GM12878 (cell line): ENCODE measurements around the gene PRSS8. TPM values are rescaled to one million over a fixed set of nuclear protein-coding genes. Genes with fewer than 3 reads are reported as not detected.

Source experiments
- ATAC-seq: fragments of 200-7000 bp; cut with Tn5 transposase; 3 replicates; pipeline ENCODE4 v1.9.1; 2020; ENCODE audit warnings: mild to moderate bottlenecking, moderate library complexity
- BruUV-seq: library from RNA; stranded (reverse); fragments of 400-500 nt; replicated peaks from 2 replicates; lab custom pipeline; 2021; lab: Mats Ljungman, UMichigan
- CTCF ChIA-PET: fragments of 300-600 bp; sonication (Branson Sonifier 250); formaldehyde crosslinking; extraction: SDS; loops from one replicate; lab custom pipeline; 2021; ENCODE audit warnings: inconsistent platforms; lab: Yijun Ruan, JAX
- POLR2A ChIA-PET: fragments of 350-600 bp; formaldehyde crosslinking; extraction: SDS; loops from one replicate; lab custom pipeline; 2021; ENCODE audit warnings: inconsistent platforms; lab: Charles Lee
- RAD21 ChIA-PET: fragments of 300-600 bp; sonication (Branson Sonifier 250); formaldehyde crosslinking; loops from one replicate; lab custom pipeline; 2023; ENCODE audit warnings: antibody characterized with exemption; ENCODE audit not compliant: unreplicated experiment; lab: Charles Lee
- SMC1A ChIA-PET: fragments of 300-600 bp; sonication (Branson Sonifier 250); formaldehyde crosslinking; loops from one replicate; lab custom pipeline; 2023; ENCODE audit not compliant: unreplicated experiment, uncharacterized antibody; lab: Charles Lee
- DNase-seq: peaks from one replicate; pipeline ENCODE4 v3.0.0-alpha.2; 2011; ENCODE audit warnings: low read depth, low spot score
- FAIRE-seq: peaks from 3 replicates; lab custom pipeline; 2011; peaks lifted over from hg19 to GRCh38; lab: Jason Lieb, UNC
- H2AFZ ChIP-seq: 2 replicates; pipeline ENCODE4 v1.6.0; 2011; ENCODE audit warnings: low read depth, low read length, control low read depth; ENCODE audit not compliant: control insufficient read depth
- H3K27ac ChIP-seq: 2 replicates; pipeline ENCODE4 v1.5.1; 2011; ENCODE audit warnings: control low read depth; ENCODE audit not compliant: control insufficient read depth, insufficient read depth
- H3K27me3 ChIP-seq, 2 experiments: replicated peaks in 1 of 2; 2 replicates each; pipeline versions ENCODE4 v1.6.0 to v1.6.1; 2011; ENCODE audit warnings: low read length in 1 of 2; ENCODE audit not compliant: control insufficient read depth in 2 of 2, insufficient read depth in 2 of 2
- H3K36me3 ChIP-seq, 2 experiments: 2 replicates each; pipeline ENCODE4 v1.5.1; 2011; ENCODE audit warnings: low read length in 1 of 2; ENCODE audit not compliant: control insufficient read depth in 2 of 2, insufficient read depth in 2 of 2
- H3K4me1 ChIP-seq: 2 replicates; pipeline ENCODE4 v1.6.1; 2011; ENCODE audit warnings: mild to moderate bottlenecking, low read length, moderate library complexity, mixed read lengths; ENCODE audit not compliant: control insufficient read depth, insufficient read depth
- H3K4me2 ChIP-seq: 2 replicates; pipeline ENCODE4 v1.6.0; 2011; ENCODE audit warnings: control low read depth; ENCODE audit not compliant: control insufficient read depth, insufficient read depth
- H3K4me3 ChIP-seq: fragments of 200-600 bp; sonication (generic); 2 replicates; pipeline ENCODE4 v1.5.1; 2016
- H3K79me2 ChIP-seq: 2 replicates; pipeline ENCODE4 v1.6.0; 2011; ENCODE audit warnings: low read length; ENCODE audit not compliant: control insufficient read depth, insufficient read depth
- H3K9ac ChIP-seq: 2 replicates; pipeline ENCODE4 v1.8.0; 2011; ENCODE audit warnings: low read length, control low read depth, mixed read lengths; ENCODE audit not compliant: control insufficient read depth, insufficient read depth
- H3K9me3 ChIP-seq: replicated peaks from 3 replicates; pipeline ENCODE4 v1.5.1; 2011; ENCODE audit warnings: mild to moderate bottlenecking, low read length; ENCODE audit not compliant: control insufficient read depth, insufficient read depth
- H4K20me1 ChIP-seq: 2 replicates; pipeline ENCODE4 v1.6.0; 2011; ENCODE audit not compliant: control insufficient read depth, insufficient read depth
- ATF7 ChIP-seq: fragments of 450-650 bp; IDR thresholded peaks from 2 replicates; pipeline ENCODE4 v1.6.1; 2016; ENCODE audit warnings: low read depth, mild to moderate bottlenecking
- BACH1 ChIP-seq: fragments of 450-650 bp; IDR thresholded peaks from 2 replicates; pipeline ENCODE4 v1.6.1; 2017; ENCODE audit warnings: mild to moderate bottlenecking, borderline replicate concordance
- BCL11A ChIP-seq: IDR thresholded peaks from 2 replicates; pipeline ENCODE4 v1.6.1; 2011; ENCODE audit warnings: low read depth, low read length
- CBX5 ChIP-seq: sonication (generic); IDR thresholded peaks from 2 replicates; pipeline ENCODE4 v1.6.1; 2016; ENCODE audit warnings: low read depth, moderate library complexity, mild to moderate bottlenecking, inconsistent platforms
- CHD1 ChIP-seq: IDR thresholded peaks from 2 replicates; pipeline ENCODE4 v1.6.1; 2012; ENCODE audit warnings: low read depth, low read length, improper control_type of control experiment
- EGR1 ChIP-seq, 2 experiments: IDR thresholded peaks; 1 replicate in 1 of 2; 2 replicates in 1 of 2; pipeline ENCODE4 v1.6.1; 2011 to 2012; ENCODE audit warnings: low read depth in 2 of 2, low read length in 2 of 2, borderline replicate concordance in 1 of 2, mild to moderate bottlenecking in 1 of 2, moderate library complexity in 1 of 2
- IRF4 ChIP-seq: IDR thresholded peaks from 2 replicates; pipeline ENCODE4 v1.6.1; 2011; ENCODE audit warnings: low read depth, low read length
- JUNB ChIP-seq: IDR thresholded peaks from 2 replicates; pipeline ENCODE4 v1.6.1; 2016; ENCODE audit warnings: antibody characterized with exemption, mild to moderate bottlenecking
- MAX ChIP-seq: IDR thresholded peaks from 2 replicates; pipeline ENCODE4 v1.6.1; 2012; ENCODE audit warnings: low read depth, low read length, improper control_type of control experiment
- MTA2 ChIP-seq: fragments of 450-650 bp; IDR thresholded peaks from 2 replicates; pipeline ENCODE4 v1.6.1; 2016; ENCODE audit warnings: low read depth, mild to moderate bottlenecking, moderate library complexity
- PML ChIP-seq: IDR thresholded peaks from 2 replicates; pipeline ENCODE4 v1.6.1; 2012; ENCODE audit warnings: low read length, inconsistent platforms
- SKIL ChIP-seq: fragments of 450-650 bp; IDR thresholded peaks from 2 replicates; pipeline ENCODE4 v1.6.1; 2017; ENCODE audit warnings: mild to moderate bottlenecking, low read depth, inconsistent platforms; ENCODE audit not compliant: poor library complexity, severe bottlenecking
- TCF12 ChIP-seq: IDR thresholded peaks from 2 replicates; pipeline ENCODE4 v1.6.1; 2011; ENCODE audit warnings: low read depth, mild to moderate bottlenecking, low read length
- ZNF207 ChIP-seq: fragments of 450-650 bp; IDR thresholded peaks from 2 replicates; pipeline ENCODE4 v1.6.1; 2014; ENCODE audit warnings: antibody characterized with exemption, mild to moderate bottlenecking, borderline replicate concordance
- ZNF274 ChIP-seq: IDR thresholded peaks from one replicate; pipeline ENCODE4 v1.8.0; 2011; ENCODE audit not compliant: insufficient read length, insufficient read depth
- ZNF592 ChIP-seq: fragments of 450-650 bp; IDR thresholded peaks from 2 replicates; pipeline ENCODE4 v1.6.1; 2017; ENCODE audit warnings: mild to moderate bottlenecking, moderate library complexity
- WGBS: methylation state at CpG from one replicate; pipeline ENCODE4 v1.1.6; 2016; ENCODE audit warnings: low lambda C conversion rate; ENCODE audit not compliant: insufficient replicate concordance, insufficient coverage; ENCODE audit errors: missing lambda C conversion rate; 5-methylcytosine and 5-hydroxymethylcytosine counted together
- in situ Hi-C: fragments of 300-500 bp; cut with MboI; formaldehyde crosslinking; loops from 9 replicates; pipeline ENCODE4 v1.14.3; 2018; ENCODE audit warnings: mixed read lengths
- intact Hi-C: fragments of 100-400 bp; cut with micrococcal nuclease; formaldehyde crosslinking; loops from one replicate; pipeline ENCODE4 v1.14.2; 2022; ENCODE audit not compliant: unreplicated experiment
- polyA plus RNA-seq, 11 experiments: library from polyadenylated mRNA; depleted of rRNA in 4 of 11; unstranded in 6 of 11; stranded (reverse) in 5 of 11; fragments of >200 nt; fragmentation: Nextera tagmentation in 4 of 11; fragmentation: Illumina TruSeq in 1 of 11; extraction: Ambion mirVana in 4 of 11; extraction: Trizol in 1 of 11; gene quantifications; 1 replicate in 1 of 11; 2 replicates in 10 of 11; pipeline versions ENCODE4 v1.2.1 to v1.2.3, GENCODE V29; 2011 to 2016; ENCODE audit warnings: inconsistent platforms in 2 of 11, missing spikeins in 2 of 11, low read depth in 1 of 11
- total RNA-seq, 4 experiments: library from RNA; depleted of rRNA in 3 of 4; stranded (reverse); fragments of >200 nt in 3 of 4; fragmentation: Illumina TruSeq in 1 of 4; extraction: Trizol in 1 of 4; gene quantifications; 2 replicates each; pipeline versions ENCODE4 v1.2.1 to v1.2.3, GENCODE V29; 2013 to 2021

Gene PRSS8
- total and polyA plus RNA-seq, 10 of the 15 experiments (the other 5 are each of a cell fraction or from before 2014, with no cell fraction given), result 0.33 to 0.58 TPM; not detected in 8

DNA sequence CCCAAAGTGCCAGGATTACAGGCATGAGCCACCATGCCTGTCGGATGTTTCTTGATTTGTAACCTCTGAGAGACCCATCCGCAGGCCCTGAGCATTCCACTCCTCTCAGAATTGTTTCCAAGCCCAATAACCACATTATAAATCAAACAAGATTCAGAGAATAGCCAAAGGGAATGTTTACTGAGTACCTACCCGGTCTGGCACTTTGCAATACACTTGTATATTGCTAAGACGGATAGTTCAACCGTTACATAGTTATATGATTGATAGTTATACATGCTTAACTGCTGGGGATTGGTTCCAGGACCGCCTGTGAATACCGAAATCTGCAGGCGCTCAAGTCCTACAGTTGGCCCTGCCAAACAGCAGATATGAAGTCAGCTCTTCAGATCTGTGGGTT, 21.1 kb downstream of the PRSS8 start:
- Histone ChIP-seq H3K79me2 (peaks cover 12% of the 10 kb centered on the region), H3K36me3 (peaks cover 0 to 4% of the 10 kb centered on the region in 2 experiments; a peak in 3 of 4 replicates), H3K9me3 (no peaks in the 10 kb centered on the region), H3K9ac (no peak overlapping the region), H3K4me2 (no peak overlapping the region), H3K27me3 (no peaks in the 10 kb centered on the region), H2AFZ (no peak overlapping the region), H3K4me1 (peaks cover 8% of the 10 kb centered on the region), H3K4me3 (no peak overlapping the region), H3K27ac (no peak overlapping the region), H4K20me1 (no peaks in the 10 kb centered on the region)
- 98% methylated on average over 8 of the region's 8 CpGs for WGBS
- ChIA-PET RAD21 (no interaction called here), SMC1A (interaction anchor here (1.1 kb wide), 1 partner anchor 27 kb away, joined by 5 read pairs; no protein-coding TSS in a partner anchor), POLR2A (no interaction called here), CTCF (interaction anchor here (0.6 to 1.6 kb wide), 2 partner anchors 26 to 28 kb away, joined by 3 to 7 read pairs; no protein-coding TSS in a partner anchor)
- in situ Hi-C loops, result loop anchor here (10.0 kb wide), 1 partner anchor 760 kb away; the partner anchor contains the start of gene ZNF267
- intact Hi-C loops, result loop anchor here (10.0 kb wide), 1 partner anchor 760 kb away; the partner anchor contains the start of gene ZNF267
- no TSS peak for BruUV-seq
- no peak for ATAC-seq
- FAIRE-seq, result no peak
- DNase-seq, result no peak
- TF ChIP-seq IRF4 (no peak), BCL11A (no peak), ATF7 (no peak), ZNF592 (no peak), CHD1 (no peak), BACH1 (no peak), CBX5 (no peak), PML (no peak), ZNF207 (no peak), TCF12 (no peak), EGR1 (IDR thresholded peaks at IDR 0.05; ENCODE audit: borderline replicate concordance in 1 of 2, low read depth in 2 of 2, low read length in 2 of 2) (no peak), JUNB (no peak), SKIL (no peak), ZNF274 (no peak), MTA2 (no peak), MAX (no peak)
